Activated naive CD4-positive, alpha-beta T cell treated with anti-CD3 and anti-CD28 coated beads, Interleukin-2, amount 50 U/mL, for 16 hours (primary cell): Measurements from ENCODE around the gene PARK7.

Experiments used
- DNase-seq: peaks from one replicate; pipeline ENCODE4 v3.0.0-alpha.2; 2020

PARK7 gene

DNA sequence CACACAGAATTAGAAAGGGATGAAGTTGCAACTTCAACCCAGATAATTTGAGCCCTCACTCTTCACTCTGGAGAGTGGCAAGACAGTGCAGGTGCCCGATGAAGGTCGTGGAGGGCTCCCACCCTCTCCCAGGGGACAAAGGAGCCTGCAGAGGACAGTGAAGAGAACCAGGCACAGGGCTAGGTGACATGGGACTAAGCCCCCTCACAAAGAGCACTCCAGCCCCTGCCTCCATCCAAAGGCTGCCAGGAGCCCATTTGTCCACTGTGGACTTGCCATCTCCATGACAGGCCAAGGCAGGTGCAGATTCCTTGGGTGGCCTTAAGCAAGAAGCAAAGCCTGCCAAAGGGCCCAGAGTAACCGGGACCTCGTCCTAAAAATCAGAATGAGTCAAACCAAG is 49.5 kb downstream of the PARK7 start:
- DNase-seq: no peak

DNA sequence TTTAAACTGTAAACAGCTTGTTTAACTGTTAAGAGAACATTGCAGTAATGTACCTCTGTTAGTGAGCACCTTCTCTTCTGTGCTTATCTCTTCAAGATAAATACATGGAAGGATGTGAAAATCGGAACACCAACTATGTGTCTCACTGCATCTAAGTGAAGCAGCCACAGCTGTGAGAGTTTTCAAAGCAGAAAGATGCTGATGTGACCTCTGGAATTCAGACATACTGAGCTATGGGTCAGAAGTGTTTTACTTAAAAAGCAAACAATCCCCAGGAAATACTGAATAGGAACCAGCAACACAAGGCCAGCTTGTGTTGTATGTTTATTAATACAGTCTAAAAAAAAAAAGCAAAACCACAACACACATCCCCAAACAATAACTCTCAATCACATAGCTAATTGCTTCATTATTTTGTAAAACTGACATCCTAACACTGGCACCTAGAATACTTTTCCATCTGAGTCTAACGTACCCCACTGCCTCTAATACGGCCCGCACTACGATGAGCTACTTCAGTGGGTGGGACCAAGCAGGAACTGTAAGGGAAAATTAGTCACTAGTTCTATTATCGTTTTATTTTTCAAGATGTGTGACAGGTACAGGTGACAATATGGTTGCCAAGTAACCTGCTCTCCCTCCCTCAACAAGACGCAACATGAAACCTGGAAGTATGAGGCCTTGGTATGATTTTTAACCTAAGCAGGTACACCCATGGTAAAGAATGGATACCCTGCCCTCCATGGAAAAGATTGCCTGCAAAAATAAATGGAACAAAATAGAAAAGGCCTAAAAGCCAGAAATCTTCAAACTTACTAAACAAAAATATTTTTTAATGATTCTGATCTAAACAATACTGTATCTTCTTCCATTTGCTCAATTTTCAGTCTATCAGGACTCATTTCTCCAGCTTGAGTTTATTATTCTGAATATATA is 50.7 kb downstream of the PARK7 start:
- no peak for DNase-seq

DNA sequence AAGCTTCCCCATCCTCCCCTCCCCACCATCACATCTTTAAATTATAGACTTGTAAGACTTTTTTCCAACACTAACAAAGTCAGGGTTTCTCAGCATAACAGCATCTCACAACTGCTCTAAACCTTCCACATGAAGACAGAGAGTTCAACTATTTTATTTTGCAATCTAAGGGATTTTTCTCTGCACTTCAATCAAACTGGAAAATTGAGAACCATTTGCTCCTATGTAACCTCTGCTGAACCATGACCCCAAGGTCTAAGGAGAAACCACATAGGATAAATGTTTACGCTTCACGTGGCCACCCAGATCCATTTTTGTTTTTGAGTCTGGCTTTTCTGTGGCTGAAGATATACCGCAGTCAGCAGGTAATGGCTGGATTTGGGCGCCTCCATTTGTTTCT is 51.4 kb downstream of the PARK7 start:
- DNase-seq: no peak

DNA sequence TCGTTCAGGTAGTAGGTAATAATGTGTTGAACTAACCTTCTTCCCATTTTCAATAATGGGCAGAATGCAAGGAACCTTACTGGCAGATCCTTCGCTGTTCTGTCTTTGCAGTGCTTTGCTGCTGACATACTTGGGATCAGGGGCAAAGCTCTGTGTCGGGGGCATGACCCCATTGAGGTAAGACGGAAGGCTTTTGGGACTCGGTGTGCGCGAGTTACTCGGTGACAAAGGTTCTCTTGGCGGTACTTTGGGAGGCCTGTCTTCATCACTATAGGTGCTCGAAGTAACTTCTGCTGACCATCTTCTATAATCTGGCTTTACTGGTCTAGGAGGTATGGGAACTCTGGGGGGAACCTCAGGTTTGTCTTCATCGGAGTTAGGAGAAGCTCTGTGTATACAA is 51.9 kb downstream of the PARK7 start:
- no peak for DNase-seq

DNA sequence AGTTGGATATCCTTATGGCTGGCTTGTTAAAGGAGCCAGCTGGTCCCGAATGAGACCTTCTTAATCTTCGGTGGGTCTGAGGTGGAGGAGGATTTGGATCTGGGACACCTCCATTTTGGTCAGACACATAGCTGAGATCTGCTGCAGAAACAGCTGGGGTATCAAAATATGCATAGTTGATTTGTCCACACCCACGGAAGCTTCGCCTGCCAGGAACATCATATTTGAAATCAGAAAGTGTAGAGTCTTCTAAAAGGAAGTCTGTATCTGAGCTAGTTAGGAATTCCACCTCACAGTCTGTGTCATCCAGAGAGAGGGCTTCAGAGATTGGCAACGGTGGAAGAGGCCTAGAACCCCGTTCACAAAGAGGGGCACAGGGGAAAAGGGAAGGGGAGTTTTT is 52.3 kb downstream of the PARK7 start:
- DNase-seq: no peak

DNA sequence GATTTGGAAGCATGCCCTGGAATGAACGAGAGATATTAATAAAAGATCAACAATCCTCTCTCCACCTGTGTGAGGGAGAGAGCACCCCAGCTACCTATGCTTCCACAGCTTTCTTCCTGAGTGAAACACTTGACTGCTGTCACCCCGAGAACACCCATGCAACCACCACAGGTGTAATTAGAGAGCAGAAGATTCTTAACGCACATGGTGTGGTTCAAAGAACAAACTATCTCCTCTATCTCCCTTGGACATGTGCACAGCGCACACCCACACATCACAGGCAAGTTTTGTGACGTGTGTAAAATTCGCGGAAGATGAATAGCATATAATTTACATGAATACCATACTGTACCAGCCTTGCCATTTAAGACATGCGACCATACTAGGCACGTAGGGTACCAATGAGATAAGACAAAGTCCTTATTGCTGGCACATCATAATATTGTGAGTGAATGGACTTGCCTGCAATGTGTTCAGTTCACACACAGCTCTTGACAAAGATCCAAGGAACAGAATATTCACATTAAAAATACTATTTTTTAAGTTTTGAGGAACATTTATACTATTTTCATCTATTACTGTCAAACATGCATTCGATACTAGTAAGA is 53.0 kb downstream of the PARK7 start:
- no peak for DNase-seq

DNA sequence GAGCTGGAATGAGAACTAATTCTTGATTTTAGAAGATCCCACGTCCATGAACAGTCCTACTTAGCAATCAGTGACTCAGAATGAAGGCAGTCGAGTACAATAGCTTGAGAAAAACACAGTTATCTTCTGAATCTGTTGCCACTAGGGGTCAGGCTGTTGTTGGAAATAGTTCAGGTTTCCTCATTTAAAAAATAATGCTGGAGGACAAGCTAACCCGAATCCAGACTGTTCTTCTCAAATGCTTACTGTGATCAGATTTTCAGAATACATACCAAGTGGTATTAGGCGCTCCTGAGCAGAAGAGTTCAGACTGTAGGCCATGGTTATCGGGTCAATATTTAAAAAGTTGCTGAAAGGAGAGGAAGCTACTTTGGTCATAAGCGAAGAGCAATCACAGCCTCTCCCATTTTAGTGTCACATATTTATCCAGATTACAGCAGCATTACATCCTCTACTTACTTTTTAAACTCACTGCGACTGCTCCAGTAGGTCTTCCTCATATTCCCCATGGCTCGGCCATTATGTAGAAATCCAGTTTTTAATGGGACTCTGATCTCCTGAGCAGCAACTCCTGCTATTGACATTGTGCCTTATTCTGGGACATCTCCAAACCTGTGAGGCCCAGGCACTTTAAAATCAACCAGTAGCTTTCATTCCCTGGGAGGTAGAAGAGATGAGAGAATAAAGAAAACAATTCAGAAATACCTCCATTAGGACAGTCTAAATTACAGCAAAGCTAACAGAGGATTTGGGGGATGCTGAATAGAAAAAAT is 53.7 kb downstream of the PARK7 start:
- DNase-seq: no peak

DNA sequence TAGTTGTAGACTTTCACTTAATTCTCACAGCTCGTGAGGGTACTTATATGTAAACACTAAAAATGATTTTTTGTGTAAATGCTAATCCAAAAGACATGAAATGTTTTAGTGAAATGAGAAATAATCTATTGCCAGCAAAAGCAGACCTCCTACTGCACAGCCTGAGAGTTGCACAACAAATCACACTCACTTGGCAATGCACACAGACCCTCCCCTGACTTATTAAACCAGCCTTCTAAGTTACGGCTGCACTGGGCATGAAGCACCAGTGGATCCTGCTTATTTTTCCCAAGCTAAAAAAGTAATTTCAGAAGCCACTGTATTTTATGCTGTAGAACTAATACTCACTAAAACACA is 54.3 kb downstream of the PARK7 start:
- DNase-seq: no peak

DNA sequence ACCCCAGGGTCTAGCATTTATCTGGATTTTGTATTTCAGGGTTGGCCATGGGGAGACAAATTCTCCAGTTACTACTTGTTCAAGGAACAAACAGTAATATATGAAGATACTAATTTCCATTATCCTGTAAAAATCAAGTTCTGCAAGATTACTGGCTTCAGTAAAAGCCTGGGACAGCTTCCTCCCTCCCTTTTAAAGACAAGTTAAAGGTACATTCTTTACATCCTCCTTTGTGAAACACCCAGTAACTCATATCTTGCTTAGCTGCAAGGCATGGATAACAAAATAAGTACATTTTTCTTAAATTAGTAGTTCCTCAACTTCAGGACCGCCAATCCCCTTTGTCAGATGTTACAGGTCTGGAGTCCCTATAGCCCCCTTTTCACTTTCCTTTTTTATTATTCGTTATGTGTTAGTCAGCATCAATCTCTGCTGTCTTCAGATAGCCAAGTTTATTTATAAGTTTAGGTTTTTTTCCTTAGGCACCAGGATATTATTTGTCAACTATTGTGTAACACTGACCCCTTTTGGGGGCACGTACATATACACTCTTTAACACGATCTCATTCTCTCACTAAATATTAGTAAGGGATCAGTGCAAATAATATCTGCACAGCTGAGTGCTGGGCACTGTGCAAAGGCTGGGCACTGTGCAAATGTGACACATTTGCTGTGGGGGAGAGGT is 54.8 kb downstream of the PARK7 start:
- no peak for DNase-seq

DNA sequence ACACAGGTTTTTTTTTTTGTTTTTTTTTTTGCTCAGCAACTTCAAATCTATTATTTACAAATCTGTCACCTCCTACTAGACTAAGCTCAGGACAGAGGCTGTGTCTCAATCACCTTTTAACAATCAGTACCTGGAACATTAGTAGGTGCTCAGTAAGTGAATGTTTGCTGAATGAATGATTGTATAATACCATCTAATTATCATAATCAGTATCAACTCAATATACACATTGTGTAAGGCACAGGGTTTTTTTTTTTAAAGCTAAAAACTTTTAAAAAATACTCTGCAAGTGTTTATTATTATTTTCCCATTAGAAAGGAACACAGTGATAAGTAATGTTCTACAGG is 55.4 kb downstream of the PARK7 start:
- DNase-seq: no peak

DNA sequence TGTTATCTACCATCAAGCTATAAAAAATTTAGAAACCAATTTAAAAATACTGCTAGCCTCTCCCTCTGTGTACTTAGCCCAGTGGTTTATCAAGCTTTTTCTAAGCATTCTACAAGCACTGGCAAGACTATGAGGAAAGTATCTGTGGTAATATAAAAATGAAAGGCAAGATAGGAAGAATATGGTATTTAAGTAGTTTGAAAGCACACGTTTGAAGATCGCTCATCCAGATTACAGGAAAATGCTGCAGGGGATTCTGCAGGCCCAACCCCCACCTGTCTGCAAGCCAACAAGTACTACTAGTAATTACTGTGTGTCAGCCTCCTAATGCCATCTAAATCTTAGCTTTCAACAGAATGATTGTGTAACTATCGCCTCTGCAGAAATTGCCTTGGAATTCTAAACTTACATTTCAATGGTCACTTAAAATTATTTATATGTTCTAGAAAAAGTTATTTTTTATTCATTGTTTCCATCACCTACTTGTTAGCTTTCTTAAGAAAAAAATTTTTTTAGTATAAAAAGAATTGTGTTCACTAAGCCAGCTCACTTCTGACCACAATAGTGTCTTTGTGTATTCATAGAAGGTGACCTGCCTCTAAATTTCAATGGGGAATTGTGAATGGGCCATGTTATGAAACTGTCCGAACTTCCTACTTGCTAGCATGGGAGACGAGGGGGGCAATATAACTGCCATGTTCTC is 56.1 kb downstream of the PARK7 start:
- no peak for DNase-seq

DNA sequence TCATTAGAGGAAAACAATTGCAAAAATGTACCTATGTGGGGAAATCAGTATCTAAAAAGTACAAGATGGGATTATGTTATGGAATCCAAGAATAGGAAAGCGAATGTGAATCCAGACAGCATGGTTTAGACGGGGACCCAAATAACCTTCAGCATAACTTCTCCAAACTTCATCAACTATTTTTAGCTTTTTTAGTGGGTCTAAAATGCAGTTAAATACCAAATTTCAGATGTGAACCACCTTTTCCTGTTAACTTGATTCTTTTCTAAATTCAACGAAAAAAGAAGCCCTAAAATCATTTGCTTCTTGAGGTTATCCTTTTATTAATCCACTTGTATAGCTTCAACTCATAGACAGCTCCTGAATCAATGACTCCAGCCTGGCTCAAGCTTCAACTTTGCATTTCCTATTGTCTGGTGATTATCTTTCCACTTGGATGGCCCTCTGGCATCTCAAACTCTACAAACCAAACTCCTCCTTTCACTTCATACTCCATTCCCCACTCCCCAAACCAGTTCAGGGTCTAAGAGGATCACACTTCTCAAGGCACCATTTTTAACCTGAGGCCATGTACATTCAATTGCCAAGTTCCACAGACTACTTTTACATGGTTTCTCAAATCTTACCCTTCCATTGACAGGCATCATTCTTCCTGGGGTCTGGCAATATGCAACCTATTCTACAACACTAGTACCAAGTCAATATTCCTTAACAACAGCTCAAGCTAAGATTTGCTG is 57.1 kb downstream of the PARK7 start:
- DNase-seq: no peak

DNA sequence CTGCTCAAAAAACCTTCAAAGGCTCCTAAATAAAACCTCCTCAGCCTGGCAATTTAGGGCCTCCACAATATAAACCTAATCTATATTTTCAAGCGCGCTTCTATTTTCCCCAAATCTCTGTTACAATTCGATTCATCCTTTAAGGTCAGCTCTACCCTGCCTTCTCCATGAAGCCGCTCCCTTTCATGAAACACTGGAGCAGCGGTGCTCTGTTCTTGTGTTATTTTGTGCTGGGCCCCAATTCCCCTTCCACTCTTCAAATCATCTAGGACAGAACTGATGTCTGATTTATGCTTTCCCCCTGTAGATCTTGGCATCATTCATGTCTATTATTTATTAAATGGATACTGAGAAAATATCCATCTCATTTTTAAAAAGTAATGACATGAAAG is 57.7 kb downstream of the PARK7 start:
- DNase-seq: no peak

DNA sequence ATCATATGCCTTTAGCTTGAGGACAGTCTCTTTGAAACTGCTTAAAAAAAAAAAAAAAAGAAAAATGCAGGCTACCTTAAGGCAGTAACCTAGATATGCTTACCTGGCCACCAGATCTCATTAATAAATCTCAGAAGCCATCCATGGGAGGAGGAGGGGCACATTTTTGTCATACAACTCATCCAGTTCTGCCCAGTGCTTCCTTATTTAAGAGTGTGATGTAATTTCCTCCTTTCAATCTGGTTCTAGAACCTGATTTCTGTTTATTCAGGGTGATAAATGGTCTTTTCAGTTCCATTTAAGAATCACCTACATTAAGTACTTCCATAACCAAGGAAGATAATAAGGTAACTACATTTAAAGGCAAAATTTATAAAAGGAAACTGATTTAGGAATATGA is 58.5 kb downstream of the PARK7 start:
- DNase-seq: no peak

DNA sequence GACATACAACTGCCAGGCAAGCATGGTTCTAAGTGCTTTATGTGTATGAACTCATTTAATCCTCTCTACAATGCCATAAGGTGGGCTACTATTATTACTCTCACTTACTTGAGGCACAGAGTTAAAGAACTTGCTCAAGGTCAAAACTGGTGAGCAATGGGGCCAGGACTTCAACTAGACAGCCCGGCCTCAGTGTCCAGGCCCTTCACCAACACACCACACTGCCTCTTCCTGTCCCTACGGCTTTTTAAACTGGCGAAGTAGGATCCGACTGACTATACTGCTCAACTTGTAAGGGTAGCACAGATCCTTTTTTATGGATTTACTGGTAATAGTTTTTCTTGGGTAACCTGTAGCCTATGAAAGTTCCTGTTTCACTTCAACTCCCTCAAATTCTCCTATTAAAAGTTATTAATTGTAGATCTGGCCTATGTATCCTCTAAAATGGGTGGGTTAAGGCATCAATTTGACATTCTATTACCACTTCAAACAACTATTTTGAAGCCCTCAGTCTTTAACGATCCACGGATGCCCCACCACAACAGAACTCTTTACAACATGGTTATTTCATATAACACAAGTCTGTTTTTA is 60.3 kb downstream of the PARK7 start:
- no peak for DNase-seq

DNA sequence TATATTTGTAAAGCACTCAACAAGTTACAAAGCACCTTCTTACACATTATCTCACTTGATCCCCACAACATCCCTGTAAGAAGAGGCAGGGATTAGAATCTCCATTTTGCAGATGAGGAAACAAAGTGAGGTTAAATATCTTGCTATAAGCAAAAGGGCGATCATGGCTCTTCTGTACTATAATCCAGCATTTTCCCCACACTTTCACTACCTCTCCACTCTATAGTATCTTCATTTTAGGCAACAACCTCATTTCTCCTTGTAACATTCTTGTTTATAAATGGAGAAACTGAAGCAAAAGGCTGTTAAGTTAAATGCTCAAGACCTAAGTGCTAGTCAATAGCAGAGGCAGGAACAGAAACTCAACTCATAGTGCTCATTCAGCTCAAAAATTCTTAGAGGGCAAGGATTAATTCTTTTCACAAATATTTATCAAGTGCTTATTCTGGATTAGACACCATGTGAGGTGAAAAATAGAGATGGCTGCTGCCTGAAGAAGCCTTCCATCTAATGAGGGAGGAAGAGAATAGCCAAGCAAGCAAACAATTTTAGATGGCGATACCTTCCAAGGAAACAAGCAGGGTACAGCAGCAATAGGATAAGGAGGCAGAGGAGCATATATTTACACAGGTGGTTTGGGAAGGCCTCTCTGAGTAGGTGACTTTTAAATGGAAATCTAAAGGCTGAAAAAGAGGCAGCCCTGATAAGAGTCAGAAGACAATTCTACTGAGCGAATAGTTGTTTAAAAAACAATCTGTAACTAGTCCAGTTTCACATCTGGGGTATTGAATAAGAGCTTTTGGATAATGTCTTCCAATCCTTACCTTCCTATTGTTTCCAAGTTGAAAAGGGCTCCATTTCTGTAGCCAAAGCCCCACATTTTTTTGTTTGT is 61.1 kb downstream of the PARK7 start:
- no peak for DNase-seq

DNA sequence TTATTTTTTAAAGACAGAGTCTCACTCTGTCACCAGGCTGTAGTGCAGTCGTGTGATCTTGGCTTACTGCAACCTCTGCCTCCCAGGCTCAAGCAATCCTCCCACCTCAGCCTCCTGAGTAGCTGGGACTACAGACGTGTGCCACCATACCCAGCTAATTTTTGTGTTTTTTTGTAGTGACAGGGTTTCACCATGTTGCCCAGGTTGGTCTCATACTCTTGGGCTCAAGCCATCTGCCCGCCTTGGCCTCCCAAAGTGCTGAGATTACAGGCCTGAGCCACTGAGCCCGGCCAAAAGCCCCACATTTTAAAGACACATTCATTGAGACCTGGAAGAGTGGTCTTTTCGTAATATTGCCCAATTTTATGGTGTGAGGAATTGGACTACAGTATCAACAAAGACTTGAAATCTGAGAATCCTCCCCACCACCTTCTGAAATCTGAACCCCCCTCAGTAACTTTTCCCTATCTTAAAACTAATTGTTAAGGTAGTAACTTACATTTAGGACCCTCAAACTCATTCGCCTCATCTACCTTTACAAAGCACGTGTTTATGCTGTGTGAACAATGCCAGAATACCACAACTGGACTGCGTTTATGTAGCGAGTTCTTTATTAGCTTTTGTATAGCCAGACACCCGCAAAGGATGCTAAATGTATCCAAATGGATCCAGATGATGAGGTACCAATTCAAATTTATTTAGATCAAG is 61.9 kb downstream of the PARK7 start:
- DNase-seq: no peak

DNA sequence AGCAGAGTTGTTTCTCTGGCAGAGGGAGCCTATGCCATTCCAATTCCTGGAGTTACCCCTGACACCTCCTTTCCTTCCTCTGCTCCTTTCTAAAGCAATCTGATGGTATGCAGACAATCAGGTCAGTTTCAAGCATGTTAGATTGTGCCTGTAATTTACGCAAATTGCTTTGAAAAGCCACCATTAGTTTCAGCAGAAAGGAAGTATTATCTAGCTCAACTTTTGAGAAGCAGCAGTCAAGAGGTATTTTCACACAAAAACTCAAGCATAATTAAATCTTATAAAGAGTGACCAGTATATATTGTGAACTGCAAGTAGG is 62.4 kb downstream of the PARK7 start:
- DNase-seq: no peak

DNA sequence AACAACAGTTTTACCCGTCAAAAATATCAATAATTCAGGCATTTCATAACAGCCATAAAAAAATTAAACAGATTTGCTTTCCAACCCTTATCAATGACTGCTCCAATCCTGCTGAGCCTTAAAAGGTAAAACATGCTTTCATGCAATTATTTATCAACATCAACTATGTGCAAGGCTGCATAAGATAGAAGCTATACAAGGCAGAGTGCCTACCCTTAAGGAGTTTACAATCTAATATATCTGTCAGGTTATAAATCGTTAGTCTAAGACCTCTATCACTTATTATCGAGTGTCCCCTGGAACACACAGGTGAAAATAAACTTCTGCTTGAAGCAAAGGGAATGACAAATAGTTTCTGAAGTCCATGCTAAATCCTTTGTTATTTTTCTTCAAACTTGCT is 62.8 kb downstream of the PARK7 start:
- no peak for DNase-seq

DNA sequence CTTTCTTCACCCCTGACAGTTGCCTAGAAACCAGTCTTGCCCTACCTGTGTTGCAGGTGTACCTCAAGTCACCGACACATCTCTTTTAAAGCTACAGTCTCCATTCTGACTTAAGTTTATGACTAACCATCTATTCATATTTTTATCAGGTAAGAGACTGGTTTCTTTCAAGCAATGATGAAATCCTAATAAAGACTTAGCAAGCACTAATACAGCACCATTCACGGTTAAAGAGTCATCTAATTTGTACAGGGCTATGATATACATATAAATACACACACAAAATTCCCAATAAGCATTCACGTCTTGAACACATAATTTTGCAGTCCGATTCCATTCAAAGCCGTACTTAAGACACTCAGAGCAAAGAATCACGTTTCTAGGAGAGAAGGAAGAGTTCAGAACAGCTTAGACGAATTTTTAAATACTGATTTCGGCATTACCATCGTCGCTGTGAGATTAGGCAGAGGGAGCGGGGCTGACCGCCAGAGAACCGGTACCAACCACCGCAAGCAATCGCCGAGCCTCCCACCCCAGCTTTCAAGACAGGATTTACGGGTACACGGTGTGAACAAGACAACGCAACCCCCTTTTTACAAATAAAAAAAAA is 63.7 kb downstream of the PARK7 start:
- DNase-seq: no peak
